GM12873 (cell line): ENCODE measurements around the gene KLF15.

ENCODE experiments used
- CTCF ChIP-seq: IDR thresholded peaks from 2 replicates; pipeline ENCODE4 v1.5.1; 2012; ENCODE audit warnings: low read depth, mild to moderate bottlenecking, moderate library complexity, low read length, control low read depth; ENCODE audit not compliant: insufficient read depth; ENCODE audit errors: missing control alignments

The KLF15 gene

DNA sequence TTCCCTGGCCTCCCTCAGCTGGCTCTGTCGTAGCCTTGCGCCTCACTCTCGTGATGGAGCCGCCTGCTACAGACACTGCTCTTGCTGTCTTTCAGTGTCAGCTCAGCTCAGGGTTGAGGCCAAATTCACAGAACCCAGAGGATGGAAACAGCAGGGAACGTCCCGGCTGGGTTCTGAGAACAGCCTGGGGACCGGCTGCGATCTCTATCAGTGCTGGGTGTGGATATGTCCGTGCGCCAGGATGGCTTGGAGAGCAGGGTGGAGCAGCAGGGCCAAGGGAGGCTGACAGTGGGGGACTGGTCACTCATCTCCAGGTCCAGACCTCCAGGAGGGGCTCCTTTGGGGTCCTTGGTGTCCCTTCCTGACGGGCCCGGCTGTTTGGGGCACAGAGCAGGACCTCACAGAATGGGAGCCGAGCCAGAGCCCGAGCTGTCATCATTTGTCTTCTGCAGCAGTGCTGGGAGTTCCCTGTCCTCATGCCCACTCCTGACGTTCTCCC lies 18.4 kb downstream of the KLF15 start:
- no peak for TF ChIP-seq CTCF

GRCh38 chr3:126337980-126338651 lies 19.1 kb downstream of the KLF15 start:
- no peak for TF ChIP-seq CTCF

- TF ChIP-seq CTCF: no peak
Observed at GRCh38 chr3:126329927-126330725, 27.1 kb downstream of the KLF15 start.

- TF ChIP-seq CTCF: no peak
Observed at GRCh38 chr3:126326629-126327028, 30.6 kb downstream of the KLF15 start.

GRCh38 chr3:126322181-126322967 lies 34.8 kb downstream of the KLF15 start:
- no peak for TF ChIP-seq CTCF

DNA sequence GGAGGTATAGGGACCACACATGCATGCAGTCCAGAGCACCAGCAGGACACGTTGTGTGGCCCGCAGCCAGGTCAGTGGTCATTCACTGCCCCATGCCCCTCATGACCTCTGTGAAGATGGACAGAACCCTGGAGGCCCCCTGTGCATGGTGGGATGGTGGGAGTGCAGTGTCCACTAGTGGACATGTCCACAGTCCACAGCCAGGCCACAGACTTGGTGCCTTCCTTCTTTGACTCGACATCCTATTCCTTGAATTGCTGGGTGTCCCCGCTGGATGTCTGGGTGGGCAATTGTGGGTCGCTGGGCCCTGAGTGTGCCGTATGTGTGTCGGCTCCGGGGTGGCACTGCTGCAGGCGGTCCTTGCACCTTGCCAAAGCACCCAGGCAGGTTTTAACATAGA lies 35.7 kb downstream of the KLF15 start:
- TF ChIP-seq CTCF: no peak
